ENCODE results near the gene ROBO1.

The ROBO1 gene

DNA sequence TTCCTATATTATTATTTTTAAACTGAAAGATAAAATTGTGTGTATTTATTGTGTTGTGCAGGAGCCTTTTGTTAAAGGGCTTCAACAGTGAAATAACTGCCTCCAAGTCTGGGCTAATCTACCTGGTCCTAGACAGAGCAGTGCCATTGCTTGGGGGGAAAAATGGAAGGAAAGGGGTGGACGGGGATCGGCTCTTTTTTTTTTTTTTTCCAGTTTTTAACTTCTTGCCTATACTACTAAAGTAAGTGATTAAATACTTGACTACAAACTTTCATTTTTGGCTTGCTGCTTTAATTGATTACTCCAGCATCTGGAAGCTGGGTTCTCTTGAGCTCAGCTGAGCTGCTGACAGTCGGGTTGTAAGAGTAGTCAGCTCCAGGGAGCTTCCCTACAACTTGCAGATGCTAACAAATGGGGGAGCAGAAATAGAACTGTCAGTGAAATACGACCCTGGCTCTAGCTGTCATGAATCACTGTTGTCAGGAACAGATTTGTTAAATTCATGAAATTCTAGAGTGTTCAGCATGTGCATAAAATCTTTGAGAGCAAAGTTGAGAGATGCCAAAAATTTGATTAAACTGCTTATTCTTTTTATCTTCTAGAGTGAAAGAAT is 276.7 kb downstream of the ROBO1 start:
- no peak overlapping the region for H3K4me3 ChIP-seq (ENCODE audit: control insufficient read depth, low read depth, low read length)
- no peak for TF ChIP-seq CTCF (IDR thresholded peaks at IDR 0.05; ENCODE audit: control insufficient read depth, insufficient read depth, low read depth, low read length, missing control alignments)
- no peak for DNase-seq (ENCODE audit: low read depth)

DNA sequence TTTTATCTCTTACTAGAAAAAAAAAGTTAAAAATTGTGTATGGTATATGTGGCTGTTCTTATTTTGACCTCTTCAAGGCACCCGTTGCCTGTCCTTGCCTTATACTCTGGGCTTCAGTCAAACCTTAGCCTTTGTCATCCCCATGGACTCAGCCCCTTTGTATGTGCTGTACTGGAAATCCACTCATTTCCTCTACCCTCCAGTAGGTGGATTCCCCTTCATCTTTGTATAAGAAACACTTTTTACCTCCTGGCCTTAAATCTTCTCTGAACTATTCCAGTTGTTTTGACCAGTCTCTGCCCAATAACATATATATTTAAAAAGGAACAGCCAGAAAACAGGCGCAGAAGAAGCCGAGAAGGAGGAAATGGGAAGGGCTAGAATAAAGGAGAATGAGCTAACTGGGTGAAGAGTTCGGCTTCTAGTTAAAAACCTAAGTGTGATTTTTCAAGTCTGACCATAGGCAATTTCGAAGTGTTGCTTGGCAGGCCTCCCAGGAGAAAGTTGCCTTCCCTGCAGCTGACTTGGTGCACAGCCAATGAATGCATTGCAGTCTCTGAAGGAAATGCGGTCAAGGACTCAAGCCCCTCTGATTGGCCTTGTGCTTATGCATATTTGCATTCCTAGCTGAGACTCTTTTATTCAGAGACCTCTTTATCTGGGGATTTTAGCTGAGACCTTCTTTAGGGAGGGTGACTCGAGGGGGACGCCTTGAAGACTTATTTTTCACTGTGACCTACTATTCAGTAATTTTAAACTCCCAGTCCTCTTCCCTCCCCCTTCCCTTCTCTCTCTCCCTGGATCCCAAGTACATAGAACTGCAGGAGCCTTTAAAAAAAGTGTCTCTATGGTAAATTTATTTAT is 277.4 kb downstream of the ROBO1 start:
- H3K4me3 ChIP-seq (ENCODE audit: control insufficient read depth, low read depth, low read length): no peak overlapping the region
- peak; percentile 20 for TF ChIP-seq CTCF (IDR thresholded peaks at IDR 0.05; ENCODE audit: control insufficient read depth, insufficient read depth, low read depth, low read length, missing control alignments)
- DNase-seq (ENCODE audit: low read depth): no peak

DNA sequence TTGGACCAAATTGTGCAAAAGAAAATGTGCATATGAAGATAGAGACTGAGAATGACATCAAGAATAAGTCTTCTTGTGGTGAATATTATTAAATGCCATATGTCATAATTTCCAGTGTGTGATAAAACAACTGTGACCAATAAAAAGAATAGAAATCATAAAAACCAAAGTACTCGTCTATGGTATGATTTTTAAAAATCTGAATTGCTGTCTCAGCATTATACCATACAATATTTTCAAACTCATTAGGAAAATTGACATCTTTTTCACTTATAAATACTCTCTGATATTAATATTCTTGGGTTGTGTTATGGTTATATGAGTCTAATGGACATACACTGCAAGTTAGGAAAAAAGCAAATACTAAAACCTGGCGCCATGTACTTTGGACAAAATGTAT is 279.4 kb downstream of the ROBO1 start:
- no peak for DNase-seq (ENCODE audit: low read depth)
- no peak overlapping the region for H3K4me3 ChIP-seq (ENCODE audit: control insufficient read depth, low read depth, low read length)
- TF ChIP-seq CTCF (IDR thresholded peaks at IDR 0.05; ENCODE audit: control insufficient read depth, insufficient read depth, low read depth, low read length, missing control alignments): no peak

- H3K4me3 ChIP-seq (ENCODE audit: control insufficient read depth, low read depth, low read length): no peak overlapping the region
- TF ChIP-seq CTCF (IDR thresholded peaks at IDR 0.05; ENCODE audit: control insufficient read depth, insufficient read depth, low read depth, low read length, missing control alignments): no peak
- DNase-seq (ENCODE audit: low read depth): no peak
Observed at GRCh38 chr3:79480746-79481145, 287.1 kb downstream of the ROBO1 start.

DNA sequence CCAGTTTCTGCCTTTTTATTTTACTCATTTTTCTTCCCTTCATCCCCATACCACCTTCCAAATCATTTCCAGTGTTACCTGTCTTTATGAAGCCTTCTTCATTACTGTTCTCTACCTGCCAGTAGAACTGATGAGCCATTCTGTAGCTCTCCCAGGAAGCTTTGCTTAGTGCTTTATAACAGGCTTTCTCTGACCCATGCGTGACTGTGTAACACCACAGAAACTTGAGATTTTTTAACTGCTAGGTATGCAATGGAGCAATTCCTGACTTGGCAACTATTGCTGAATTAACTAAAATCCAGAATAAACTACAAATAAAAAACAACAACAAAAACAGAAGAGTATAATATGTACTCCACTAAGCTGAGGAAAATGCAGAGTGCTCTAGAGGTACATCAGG is 289.2 kb downstream of the ROBO1 start:
- no peak for TF ChIP-seq CTCF (IDR thresholded peaks at IDR 0.05; ENCODE audit: control insufficient read depth, insufficient read depth, low read depth, low read length, missing control alignments)
- no peak for DNase-seq (ENCODE audit: low read depth)
- H3K4me3 ChIP-seq (ENCODE audit: control insufficient read depth, low read depth, low read length): no peak overlapping the region

DNA sequence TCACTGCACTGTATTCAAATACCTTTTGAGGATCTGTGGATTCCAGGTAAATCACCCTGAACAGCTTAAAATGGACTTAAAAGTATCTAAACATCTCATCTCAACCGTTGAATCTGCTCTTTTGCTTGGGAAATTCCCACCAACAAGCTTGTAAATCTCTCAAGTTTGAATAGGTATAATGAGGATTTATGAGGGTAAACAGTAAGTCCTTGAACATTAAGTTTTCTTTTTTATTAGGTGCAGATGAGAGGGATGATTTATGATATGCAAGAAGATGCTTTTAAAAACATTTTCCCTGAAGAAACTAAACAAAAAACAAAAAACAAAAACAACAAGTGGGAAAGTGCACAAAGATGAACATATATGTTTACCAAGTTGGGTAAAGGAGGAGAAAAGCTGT is 290.6 kb downstream of the ROBO1 start:
- no peak for TF ChIP-seq CTCF (IDR thresholded peaks at IDR 0.05; ENCODE audit: control insufficient read depth, insufficient read depth, low read depth, low read length, missing control alignments)
- H3K4me3 ChIP-seq (ENCODE audit: control insufficient read depth, low read depth, low read length): no peak overlapping the region
- no peak for DNase-seq (ENCODE audit: low read depth)
